IMR-90 (cell line): ENCODE results near the gene NCLN. TPM values are rescaled to one million over a fixed set of nuclear protein-coding genes. Genes with fewer than 3 reads are reported as not detected.

ENCODE experiments used
- ATAC-seq: fragments of 200-7000 bp; cut with Tn5 transposase; 2 replicates; pipeline ENCODE4 v1.9.1; 2020; ENCODE audit warnings: low read depth, mild to moderate bottlenecking, moderate library complexity
- BruUV-seq: library from RNA; stranded (reverse); fragments of 400-500 nt; replicated peaks from 2 replicates; lab custom pipeline; 2021; lab: Mats Ljungman, UMichigan
- CTCF ChIA-PET: fragments of 300-600 bp; formaldehyde crosslinking; extraction: SDS; loops from one replicate; lab custom pipeline; 2021; ENCODE audit warnings: antibody characterized with exemption; lab: Yijun Ruan, JAX
- POLR2A ChIA-PET: fragments of 300-600 bp; sonication (Branson Sonifier 250); formaldehyde crosslinking; loops from one replicate; lab custom pipeline; 2022; ENCODE audit warnings: antibody characterized with exemption; ENCODE audit not compliant: unreplicated experiment; lab: Charles Lee
- DNase-seq: peaks from one replicate; pipeline ENCODE4 v3.0.0; 2013
- H2AFZ ChIP-seq: replicated peaks from 2 replicates; pipeline ENCODE3; 2013; ENCODE audit warnings: low read length, mild to moderate bottlenecking; ENCODE audit not compliant: poor library complexity
- H2AK5ac ChIP-seq: 2 replicates; pipeline ENCODE4 v1.6.1; 2013; ENCODE audit warnings: low read depth, low read length, inconsistent platforms
- H2AK9ac ChIP-seq: replicated peaks from 2 replicates; pipeline ENCODE3; 2013; ENCODE audit warnings: mild to moderate bottlenecking, low read depth, low read length, moderate library complexity; ENCODE audit not compliant: poor library complexity
- H2BK120ac ChIP-seq: 2 replicates; pipeline ENCODE4 v1.6.1; 2013; ENCODE audit warnings: low read depth, low read length, inconsistent platforms
- H2BK15ac ChIP-seq: 3 replicates; pipeline ENCODE4 v1.6.1; 2013; ENCODE audit warnings: low read depth, low read length, inconsistent platforms
- H2BK20ac ChIP-seq: 2 replicates; pipeline ENCODE4 v1.6.1; 2013; ENCODE audit warnings: low read depth, mild to moderate bottlenecking, inconsistent platforms, low read length, moderate library complexity
- H2BK5ac ChIP-seq: 2 replicates; pipeline ENCODE4 v1.6.1; 2013; ENCODE audit warnings: mild to moderate bottlenecking, low read depth, low read length, inconsistent platforms; ENCODE audit not compliant: poor library complexity, severe bottlenecking
- H3K14ac ChIP-seq: replicated peaks from 2 replicates; pipeline ENCODE4 v1.6.1; 2013; ENCODE audit warnings: low read depth, low read length, inconsistent platforms
- H3K18ac ChIP-seq: 2 replicates; pipeline ENCODE4 v1.6.1; 2013; ENCODE audit warnings: low read depth, low read length, control low read depth
- H3K23ac ChIP-seq: 2 replicates; pipeline ENCODE4 v1.6.1; 2013; ENCODE audit warnings: low read depth, low read length, inconsistent platforms
- H3K27ac ChIP-seq: 2 replicates; pipeline ENCODE4 v1.5.1; 2013; ENCODE audit warnings: mild to moderate bottlenecking, control low read depth, low read length; ENCODE audit not compliant: insufficient read depth
- H3K27me3 ChIP-seq: 2 replicates; pipeline ENCODE4 v1.6.1; 2013; ENCODE audit warnings: low read length; ENCODE audit not compliant: control insufficient read depth, insufficient read depth
- H3K36me3 ChIP-seq: 2 replicates; pipeline ENCODE4 v1.6.1; 2013; ENCODE audit warnings: low read length, mixed read lengths; ENCODE audit not compliant: control insufficient read depth, insufficient read depth
- H3K4ac ChIP-seq: 2 replicates; pipeline ENCODE4 v1.6.1; 2013; ENCODE audit warnings: low read depth, low read length, inconsistent platforms
- H3K4me1 ChIP-seq: 2 replicates; pipeline ENCODE4 v1.6.1; 2013; ENCODE audit warnings: low read length, mixed read lengths; ENCODE audit not compliant: control insufficient read depth, insufficient read depth
- H3K4me2 ChIP-seq: 2 replicates; pipeline ENCODE4 v1.6.1; 2013; ENCODE audit warnings: low read depth, mild to moderate bottlenecking, control low read depth, low read length, moderate library complexity
- H3K4me3 ChIP-seq: 2 replicates; pipeline ENCODE4 v1.5.1; 2013; ENCODE audit warnings: low read depth, mild to moderate bottlenecking, control low read depth, low read length, moderate library complexity; ENCODE audit not compliant: insufficient read depth
- H3K56ac ChIP-seq: 2 replicates; pipeline ENCODE4 v1.6.1; 2013; ENCODE audit warnings: low read length, inconsistent platforms; ENCODE audit not compliant: insufficient read depth; ENCODE audit errors: extremely low read depth
- H3K79me1 ChIP-seq, 2 experiments: 2 replicates each; pipeline ENCODE4 v1.6.1; 2013; ENCODE audit warnings: low read length in 2 of 2, inconsistent platforms in 1 of 2, low read depth in 1 of 2
- H3K9ac ChIP-seq: 2 replicates; pipeline ENCODE4 v1.6.1; 2013; ENCODE audit warnings: low read depth, low read length, control low read depth
- H3K9me1 ChIP-seq: 2 replicates; pipeline ENCODE4 v1.6.1; 2013; ENCODE audit warnings: low read length, inconsistent platforms; ENCODE audit not compliant: insufficient read depth
- H3K9me3 ChIP-seq: 2 replicates; pipeline ENCODE4 v1.6.1; 2013; ENCODE audit warnings: low read length; ENCODE audit not compliant: control insufficient read depth, insufficient read depth
- H4K20me1 ChIP-seq: 2 replicates; pipeline ENCODE4 v1.6.1; 2013; ENCODE audit warnings: low read length, inconsistent platforms; ENCODE audit not compliant: insufficient read depth
- H4K5ac ChIP-seq: 2 replicates; pipeline ENCODE4 v1.6.1; 2013; ENCODE audit warnings: mild to moderate bottlenecking, low read depth, low read length, control low read depth
- H4K8ac ChIP-seq, 2 experiments: 2 replicates each; pipeline ENCODE4 v1.6.1; 2013; ENCODE audit warnings: low read depth in 2 of 2, low read length in 2 of 2, control low read depth in 1 of 2, inconsistent platforms in 1 of 2
- H4K91ac ChIP-seq: 2 replicates; pipeline ENCODE4 v1.6.1; 2013; ENCODE audit warnings: low read depth, low read length, inconsistent platforms; ENCODE audit not compliant: insufficient read depth
- BHLHE40 ChIP-seq: fragments of 150-350 bp; IDR thresholded peaks from 2 replicates; pipeline ENCODE4 v1.6.1; 2016; ENCODE audit warnings: mild to moderate bottlenecking, low read depth, low read length
- CEBPB ChIP-seq: IDR thresholded peaks from 2 replicates; pipeline ENCODE4 v1.6.1; 2012; ENCODE audit warnings: low read depth, low read length, improper control_type of control experiment
- CHD1 ChIP-seq: IDR thresholded peaks from 2 replicates; pipeline ENCODE4 v1.6.1; 2012; ENCODE audit warnings: low read depth, low read length, improper control_type of control experiment
- CTCF ChIP-seq: conservative IDR thresholded peaks from 2 replicates; pipeline ENCODE4 v1.5.1; 2012; ENCODE audit warnings: mild to moderate bottlenecking, low read depth, low read length, improper control_type of control experiment
- FOS ChIP-seq: fragments of 150-350 bp; IDR thresholded peaks from 2 replicates; pipeline ENCODE4 v1.6.1; 2016; ENCODE audit warnings: low read depth, low read length
- MAFK ChIP-seq: IDR thresholded peaks from 2 replicates; pipeline ENCODE4 v1.6.1; 2012; ENCODE audit warnings: low read depth, low read length, improper control_type of control experiment
- MAZ ChIP-seq: IDR thresholded peaks from 2 replicates; pipeline ENCODE4 v1.6.1; 2012; ENCODE audit warnings: low read depth, mild to moderate bottlenecking, low read length, improper control_type of control experiment, moderate library complexity, borderline replicate concordance
- MXI1 ChIP-seq: IDR thresholded peaks from 2 replicates; pipeline ENCODE4 v1.6.1; 2012; ENCODE audit warnings: low read depth, mild to moderate bottlenecking, low read length, moderate library complexity, borderline replicate concordance
- POLR2A ChIP-seq: IDR thresholded peaks from 2 replicates; pipeline ENCODE4 v1.6.1; 2012; ENCODE audit warnings: mild to moderate bottlenecking, low read depth, low read length
- RAD21 ChIP-seq: IDR thresholded peaks from 2 replicates; pipeline ENCODE4 v1.6.1; 2012; ENCODE audit warnings: low read length, improper control_type of control experiment
- RCOR1 ChIP-seq: IDR thresholded peaks from 2 replicates; pipeline ENCODE4 v1.6.1; 2012; ENCODE audit warnings: mild to moderate bottlenecking, low read length, improper control_type of control experiment; ENCODE audit not compliant: insufficient replicate concordance
- RFX5 ChIP-seq: IDR thresholded peaks from 2 replicates; pipeline ENCODE4 v1.8.0; 2012; ENCODE audit warnings: low read depth, mild to moderate bottlenecking, low read length, moderate library complexity
- SMC3 ChIP-seq: fragments of 150-350 bp; IDR thresholded peaks from 2 replicates; pipeline ENCODE4 v1.6.1; 2016; ENCODE audit warnings: low read depth, mild to moderate bottlenecking, antibody characterized with exemption, low read length, moderate library complexity
- WGBS, 2 experiments: methylation state at CpG; one replicate each; pipeline versions ENCODE4 v1.1.5 to v1.1.7; 2013; ENCODE audit warnings: missing lambda C conversion rate in 2 of 2; ENCODE audit not compliant: insufficient read length in 1 of 2; ENCODE audit errors: extremely low coverage in 2 of 2; 5-methylcytosine and 5-hydroxymethylcytosine counted together
- dilution Hi-C: fragments of 300-500 bp; cut with HindIII; formaldehyde crosslinking; loops from one replicate; pipeline ENCODE4 v1.14.3; 2018; ENCODE audit warnings: low sequenced_read_pairs; ENCODE audit not compliant: unreplicated experiment
- in situ Hi-C: fragments of 300-500 bp; cut with MboI; formaldehyde crosslinking; loops from 3 replicates; pipeline ENCODE4 v1.14.3; 2019; ENCODE audit warnings: low sequenced_read_pairs, inconsistent platforms, mixed read lengths
- intact Hi-C: fragments of 100-400 bp; cut with micrococcal nuclease; formaldehyde crosslinking; loops from 2 replicates; pipeline ENCODE4 v1.10.0; 2022
- polyA plus RNA-seq, 3 experiments: library from polyadenylated mRNA; depleted of rRNA; stranded (reverse); fragments of >200 nt; gene quantifications; 2 replicates each; pipeline ENCODE4 v1.2.3, GENCODE V29; 2012; ENCODE audit warnings: low replicate concordance in 1 of 3
- total RNA-seq: library from RNA; depleted of rRNA; stranded (reverse); fragments of >200 nt; gene quantifications from 2 replicates; pipeline ENCODE4 v1.2.3, GENCODE V29; 2012
- TF ChIP-seq, protein P1 (sequence below): fragments of 150-350 bp; IDR thresholded peaks from 2 replicates; pipeline ENCODE4 v1.6.1; 2016; ENCODE audit warnings: low read depth, mild to moderate bottlenecking, low read length, moderate library complexity, borderline replicate concordance
- TF ChIP-seq, protein P2 (sequence below): fragments of 150-350 bp; IDR thresholded peaks from 2 replicates; pipeline ENCODE4 v1.6.1; 2017; ENCODE audit warnings: mild to moderate bottlenecking, antibody characterized with exemption, low read length, low read depth

Gene NCLN
- total and polyA plus RNA-seq, 2 of the 4 experiments (the other 2 are of a cell fraction) = 32.8 to 90.8 TPM

GRCh38 chr19:3198901-3199700 lies 13.4 kb downstream of the NCLN start:
- Histone ChIP-seq H3K27ac (no peak overlapping the region), H3K9me3 (no peaks in the 10 kb centered on the region), H2AK5ac (no peak overlapping the region), H4K5ac (no peak overlapping the region), H3K79me1 (peaks cover 0 to 12% of the 10 kb centered on the region in 2 experiments; a peak in 2 of 4 replicates), H2BK20ac (no peak overlapping the region), H3K9ac (no peak overlapping the region), H4K8ac (no peak overlapping the region), H3K18ac (no peak overlapping the region), H2BK15ac (no peak overlapping the region), H2AK9ac (no peak overlapping the region), H3K14ac (no peak overlapping the region), H3K4me2 (no peak overlapping the region), H2AFZ (peak overlapping the region; percentile 43), H2BK5ac (no peak overlapping the region), H3K27me3 (no peaks in the 10 kb centered on the region), H3K4me1 (no peaks in the 10 kb centered on the region), H3K4ac (no peak overlapping the region), H4K91ac (no peak overlapping the region), H3K4me3 (no peak overlapping the region), H2BK120ac (no peak overlapping the region), H3K36me3 (peaks cover 26% of the 10 kb centered on the region), H3K23ac (no peak overlapping the region), H3K56ac (no peak overlapping the region), H4K20me1 (no peaks in the 10 kb centered on the region; the same call in 1 of the 2 replicates), H3K9me1 (no peaks in the 10 kb centered on the region)
- dilution Hi-C loops = no loop called here
- WGBS, 2 experiments = 95% methylated on average over 31 of the region's 43 CpGs; no CpG with 5 or more reads in 1 of the 2 experiments
- POLR2A ChIA-PET = no interaction called here
- TF ChIP-seq MXI1 (no peak), RAD21 (no peak), SMC3 (no peak), CHD1 (no peak), FOS (no peak), RFX5 (no peak), CEBPB (no peak), MAFK (no peak), RCOR1 (no peak), MAZ (no peak), POLR2A (no peak), CTCF (no peak), BHLHE40 (no peak)
- TF ChIP-seq, protein P1, sequence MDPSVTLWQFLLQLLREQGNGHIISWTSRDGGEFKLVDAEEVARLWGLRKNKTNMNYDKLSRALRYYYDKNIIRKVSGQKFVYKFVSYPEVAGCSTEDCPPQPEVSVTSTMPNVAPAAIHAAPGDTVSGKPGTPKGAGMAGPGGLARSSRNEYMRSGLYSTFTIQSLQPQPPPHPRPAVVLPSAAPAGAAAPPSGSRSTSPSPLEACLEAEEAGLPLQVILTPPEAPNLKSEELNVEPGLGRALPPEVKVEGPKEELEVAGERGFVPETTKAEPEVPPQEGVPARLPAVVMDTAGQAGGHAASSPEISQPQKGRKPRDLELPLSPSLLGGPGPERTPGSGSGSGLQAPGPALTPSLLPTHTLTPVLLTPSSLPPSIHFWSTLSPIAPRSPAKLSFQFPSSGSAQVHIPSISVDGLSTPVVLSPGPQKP = no peak
- TF ChIP-seq, protein P2, sequence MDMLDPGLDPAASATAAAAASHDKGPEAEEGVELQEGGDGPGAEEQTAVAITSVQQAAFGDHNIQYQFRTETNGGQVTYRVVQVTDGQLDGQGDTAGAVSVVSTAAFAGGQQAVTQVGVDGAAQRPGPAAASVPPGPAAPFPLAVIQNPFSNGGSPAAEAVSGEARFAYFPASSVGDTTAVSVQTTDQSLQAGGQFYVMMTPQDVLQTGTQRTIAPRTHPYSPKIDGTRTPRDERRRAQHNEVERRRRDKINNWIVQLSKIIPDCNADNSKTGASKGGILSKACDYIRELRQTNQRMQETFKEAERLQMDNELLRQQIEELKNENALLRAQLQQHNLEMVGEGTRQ = no peak
- in situ Hi-C loops = no loop called here
- BruUV-seq = no TSS peak
- intact Hi-C loops = no loop called here
- CTCF ChIA-PET = no interaction called here
- ATAC-seq (no peak), DNase-seq (no peak)
